Peyer's patch (tissue), 4 donors: ENCODE results near the gene ABCB7. TPM values are rescaled to one million over a fixed set of nuclear protein-coding genes. Genes with fewer than 3 reads are reported as not detected.

ENCODE experiments used
- DNase-seq, 3 donors: peaks; one replicate each; pipeline ENCODE4 v3.0.0-alpha.2; 2017 to 2019
- H3K27ac ChIP-seq, 4 donors: fragments of 200-600 bp; sonication (generic); one replicate each; pipeline ENCODE4 v1.5.1; 2016 to 2019
- H3K27me3 ChIP-seq, 2 donors: fragments of 200-600 bp; sonication (generic); one replicate each; pipeline ENCODE4 v1.5.1; 2019
- H3K36me3 ChIP-seq, 3 donors: fragments of 200-600 bp; sonication (generic); one replicate each; pipeline ENCODE4 v1.5.1; 2016 to 2019
- H3K4me1 ChIP-seq, 4 donors: fragments of 200-600 bp; sonication (generic); one replicate each; pipeline ENCODE4 v1.5.1; 2016 to 2019
- H3K4me3 ChIP-seq, 4 donors: fragments of 200-600 bp; sonication (generic); 1 replicate in 3 of 4; 2 replicates in 1 of 4; pipeline ENCODE4 v1.5.1; 2016 to 2019; ENCODE audit warnings: mild to moderate bottlenecking in 1 of 4
- H3K9me3 ChIP-seq, 4 donors: fragments of 200-600 bp; sonication (generic); one replicate each; pipeline ENCODE4 v1.5.1; 2016 to 2019; ENCODE audit warnings: mild to moderate bottlenecking in 1 of 4
- CTCF ChIP-seq, 6 experiments: fragments of 450-650 bp in 4 of 6; fragments of 200-600 bp in 2 of 6; sonication (generic) in 1 of 6; IDR thresholded peaks; one replicate each; pipeline ENCODE4 v1.5.1; 2017 to 2019; ENCODE audit warnings: antibody characterized with exemption in 6 of 6, mild to moderate bottlenecking in 3 of 6, moderate library complexity in 1 of 6
- POLR2A ChIP-seq, 2 donors: fragments of 450-650 bp; IDR thresholded peaks; one replicate each; pipeline ENCODE4 v1.5.1; 2017; ENCODE audit warnings: antibody characterized with exemption in 2 of 2, mild to moderate bottlenecking in 2 of 2, moderate library complexity in 2 of 2
- total RNA-seq, 4 donors: library from RNA; depleted of rRNA; stranded (reverse); fragments of >200 nt; gene quantifications; one replicate each; pipeline ENCODE4 v1.1.0, GENCODE V29; 2016

Gene ABCB7
- total RNA-seq, 4 donors from 2014 or later, result 27.7 to 70.1 (median 59.0) TPM

- Histone ChIP-seq H3K27me3 (no peaks in the 10 kb centered on the region), H3K4me3 (no peak overlapping the region), H3K4me1 (no peaks in the 10 kb centered on the region), H3K36me3 (no peaks in the 10 kb centered on the region), H3K27ac (no peak overlapping the region), H3K9me3 (no peaks in the 10 kb centered on the region)
- TF ChIP-seq POLR2A (IDR thresholded peaks at IDR 0.05) (no peak), CTCF (IDR thresholded peaks at IDR 0.05) (no peak)
- no peak for DNase-seq
Observed at GRCh38 chrX:75113664-75114063, 42.4 kb downstream of the ABCB7 start.

GRCh38 chrX:75107863-75108509 is 48.1 kb downstream of the ABCB7 start:
- H3K4me1 ChIP-seq, result no peaks in the 10 kb centered on the region
- DNase-seq, result no peak

GRCh38 chrX:75106772-75107171 is 49.3 kb downstream of the ABCB7 start:
- Histone ChIP-seq H3K36me3 (no peaks in the 10 kb centered on the region), H3K9me3 (no peaks in the 10 kb centered on the region), H3K27me3 (no peaks in the 10 kb centered on the region), H3K27ac (no peak overlapping the region), H3K4me1 (no peaks in the 10 kb centered on the region), H3K4me3 (no peak overlapping the region)
- DNase-seq, result no peak
- no peak for TF ChIP-seq CTCF (IDR thresholded peaks at IDR 0.05)
- no peak for TF ChIP-seq POLR2A (IDR thresholded peaks at IDR 0.05)

More at GRCh38 chrX:75107863-75108509, 48.1 kb downstream of the ABCB7 start:
- H3K27me3 ChIP-seq, result no peaks in the 10 kb centered on the region
- TF ChIP-seq CTCF (IDR thresholded peaks at IDR 0.05) (no peak), POLR2A (IDR thresholded peaks at IDR 0.05) (no peak)
- no peak overlapping the region for H3K27ac ChIP-seq
- H3K4me3 ChIP-seq, result no peak overlapping the region
- no peaks in the 10 kb centered on the region for H3K9me3 ChIP-seq
- H3K36me3 ChIP-seq, result no peaks in the 10 kb centered on the region

GRCh38 chrX:75096331-75096730 is 59.8 kb downstream of the ABCB7 start:
- Histone ChIP-seq H3K9me3 (no peaks in the 10 kb centered on the region), H3K4me3 (no peak overlapping the region), H3K27me3 (no peaks in the 10 kb centered on the region), H3K27ac (no peak overlapping the region), H3K36me3 (peaks cover 0 to 8% (median 0%) of the 10 kb centered on the region in 3 donors), H3K4me1 (no peaks in the 10 kb centered on the region)
- DNase-seq, result no peak
- TF ChIP-seq CTCF (IDR thresholded peaks at IDR 0.05) (no peak), POLR2A (IDR thresholded peaks at IDR 0.05) (no peak)

GRCh38 chrX:75086731-75087195 is 69.3 kb downstream of the ABCB7 start:
- TF ChIP-seq CTCF (IDR thresholded peaks at IDR 0.05) (no peak), POLR2A (IDR thresholded peaks at IDR 0.05) (no peak)
- no peak for DNase-seq
- H3K36me3 ChIP-seq, result no peaks in the 10 kb centered on the region
- no peaks in the 10 kb centered on the region for H3K4me1 ChIP-seq
- H3K27me3 ChIP-seq, result no peaks in the 10 kb centered on the region
- no peak overlapping the region for H3K27ac ChIP-seq
- H3K4me3 ChIP-seq, result no peak overlapping the region
- no peaks in the 10 kb centered on the region for H3K9me3 ChIP-seq
